ENCODE measurements around the gene ZNF483. TPM values are rescaled to one million over a fixed set of nuclear protein-coding genes. Genes with fewer than 3 reads are reported as not detected.
"Not testable (repeated sequence)": the region's sequence is repeated elsewhere in the genome, so short reads cannot be mapped to it uniquely, and the experiment has no call there.

ZNF483 gene
- total RNA-seq, 2 donors from 2014 or later = 5.1 to 8.2 TPM

GRCh38 chr9:111527347-111527746 lies 2.4 kb downstream of the ZNF483 start:
- Mint-ChIP-seq H3K27ac (no peak overlapping the region), H3K9me3 (peaks cover 7 to 21% of the 10 kb centered on the region in 2 donors), H3K36me3 (peaks cover 27 to 51% of the 10 kb centered on the region in 2 donors)
- DNase-seq (ENCODE audit: low spot score in 2 of 2) (no peak), ATAC-seq (peak; percentile 55)

- H3K36me3 Mint-ChIP-seq = peaks cover 51 to 65% of the 10 kb centered on the region in 2 donors
- no peak overlapping the region for H3K27ac Mint-ChIP-seq
- ATAC-seq (no peak), DNase-seq (ENCODE audit: low spot score in 2 of 2) (no peak)
- H3K9me3 Mint-ChIP-seq = peaks cover 21 to 24% of the 10 kb centered on the region in 2 donors
These were observed 4.8 kb downstream of the ZNF483 start for GRCh38 chr9:111529787-111530186.

GRCh38 chr9:111531716-111532115 lies 6.7 kb downstream of the ZNF483 start:
- Mint-ChIP-seq H3K27ac (no peak overlapping the region), H3K9me3 (peaks cover 21 to 26% of the 10 kb centered on the region in 2 donors), H3K36me3 (peaks cover 51 to 63% of the 10 kb centered on the region in 2 donors)
- no peak for DNase-seq (ENCODE audit: low spot score in 2 of 2)
- no peak for ATAC-seq

GRCh38 chr9:111533099-111533790 lies 8.3 kb downstream of the ZNF483 start:
- DNase-seq (ENCODE audit: low spot score in 2 of 2) = no peak
- Mint-ChIP-seq H3K36me3 (peaks cover 50 to 67% of the 10 kb centered on the region in 2 donors), H3K9me3 (peaks cover 21 to 29% of the 10 kb centered on the region in 2 donors), H3K27ac (no peak overlapping the region)
- ATAC-seq = no peak

- no peak for ATAC-seq
- Mint-ChIP-seq H3K36me3 (peaks cover 73 to 76% of the 10 kb centered on the region in 2 donors), H3K27ac (no peak overlapping the region), H3K9me3 (peaks cover 38 to 42% of the 10 kb centered on the region in 2 donors)
- DNase-seq (ENCODE audit: low spot score in 2 of 2) = no peak
These were observed 17.7 kb downstream of the ZNF483 start for GRCh38 chr9:111542497-111543254.

- no peak for ATAC-seq
- DNase-seq (ENCODE audit: low spot score in 2 of 2) = no peak
- peaks cover 65 to 69% of the 10 kb centered on the region in 2 donors for H3K36me3 Mint-ChIP-seq
These were observed 23.6 kb downstream of the ZNF483 start for GRCh38 chr9:111548623-111549022.

GRCh38 chr9:111555425-111555824 lies 30.4 kb downstream of the ZNF483 start:
- Mint-ChIP-seq H3K36me3 (peaks cover 44 to 55% of the 10 kb centered on the region in 2 donors), H3K9me3 (peaks cover 46 to 51% of the 10 kb centered on the region in 2 donors)
- H3K27ac Mint-ChIP-seq; DNase-seq (ENCODE audit: low spot score in 2 of 2); ATAC-seq: not testable (repeated sequence)

More at GRCh38 chr9:111548623-111549022, 23.6 kb downstream of the ZNF483 start:
- Mint-ChIP-seq H3K9me3 (peaks cover 45 to 47% of the 10 kb centered on the region in 2 donors), H3K27ac (no peak overlapping the region)

GRCh38 chr9:111559000-111559610 lies 34.1 kb downstream of the ZNF483 start:
- ATAC-seq (no peak), DNase-seq (ENCODE audit: low spot score in 2 of 2) (no peak)
- Mint-ChIP-seq H3K36me3 (peaks cover 38 to 46% of the 10 kb centered on the region in 2 donors), H3K9me3 (peaks cover 39 to 40% of the 10 kb centered on the region in 2 donors), H3K27ac (no peak overlapping the region)

- peaks cover 16 to 30% of the 10 kb centered on the region in 2 donors for H3K36me3 Mint-ChIP-seq
- ATAC-seq (no peak), DNase-seq (ENCODE audit: low spot score in 2 of 2) (no peak)
- H3K27ac Mint-ChIP-seq = no peak overlapping the region
- peaks cover 22 to 28% of the 10 kb centered on the region in 2 donors for H3K9me3 Mint-ChIP-seq
These were observed 36.3 kb downstream of the ZNF483 start for GRCh38 chr9:111561165-111561719.

- DNase-seq (ENCODE audit: low spot score in 2 of 2) (no peak), ATAC-seq (no peak)
- Mint-ChIP-seq H3K36me3 (peaks cover 33 to 43% of the 10 kb centered on the region in 2 donors), H3K27ac (no peak overlapping the region), H3K9me3 (peaks cover 21 to 33% of the 10 kb centered on the region in 2 donors)
These were observed 41.3 kb downstream of the ZNF483 start for GRCh38 chr9:111566234-111566633.

- H3K9me3 Mint-ChIP-seq = peaks cover 16 to 33% of the 10 kb centered on the region in 2 donors
- H3K27ac Mint-ChIP-seq; DNase-seq (ENCODE audit: low spot score in 2 of 2); ATAC-seq: not testable (repeated sequence)
- H3K36me3 Mint-ChIP-seq = peaks cover 28 to 48% of the 10 kb centered on the region in 2 donors
These were observed 43.1 kb downstream of the ZNF483 start for GRCh38 chr9:111568127-111568526.

- H3K27ac Mint-ChIP-seq = no peak overlapping the region
- H3K9me3 Mint-ChIP-seq = peaks cover 10 to 23% of the 10 kb centered on the region in 2 donors
- DNase-seq (ENCODE audit: low spot score in 2 of 2) = no peak
- ATAC-seq = no peak
- H3K36me3 Mint-ChIP-seq = peaks cover 17 to 27% of the 10 kb centered on the region in 2 donors
These were observed 48.1 kb downstream of the ZNF483 start for GRCh38 chr9:111572950-111573604.

GRCh38 chr9:111582888-111583287 lies 57.9 kb downstream of the ZNF483 start:
- Mint-ChIP-seq H3K36me3 (no peaks in the 10 kb centered on the region), H3K27ac (no peak overlapping the region), H3K9me3 (peaks cover 0 to 3% of the 10 kb centered on the region in 2 donors)
- DNase-seq (ENCODE audit: low spot score in 2 of 2) (no peak), ATAC-seq (no peak)

- Mint-ChIP-seq H3K9me3 (peaks cover 0 to 3% of the 10 kb centered on the region in 2 donors), H3K27ac (no peak overlapping the region), H3K36me3 (no peaks in the 10 kb centered on the region)
- DNase-seq (ENCODE audit: low spot score in 2 of 2) = no peak
- ATAC-seq = no peak
These were observed 61.4 kb downstream of the ZNF483 start for GRCh38 chr9:111586378-111586777.

- DNase-seq (ENCODE audit: low spot score in 2 of 2) (no peak), ATAC-seq (no peak)
- no peak overlapping the region for H3K27ac Mint-ChIP-seq
- H3K36me3 Mint-ChIP-seq = no peaks in the 10 kb centered on the region
- peaks cover 0 to 3% of the 10 kb centered on the region in 2 donors for H3K9me3 Mint-ChIP-seq
These were observed 63.9 kb downstream of the ZNF483 start for GRCh38 chr9:111588846-111589245.

All from activated naive CD4-positive, alpha-beta T cell treated with anti-CD3 and anti-CD28 coated beads, Interleukin-2, amount 50 U/mL, for 72 hours (primary cell).